Type B pancreatic cell (in vitro differentiated cells): Measurements from ENCODE around the gene OGDH. TPM values are rescaled to one million over a fixed set of nuclear protein-coding genes. Genes with fewer than 3 reads are reported as not detected.

Source experiments
- DNase-seq: peaks from one replicate; pipeline ENCODE4 v3.0.0; 2021; ENCODE audit warnings: mixed read lengths; ENCODE audit not compliant: unreplicated experiment; ENCODE audit errors: extremely low spot score
- H3K27ac Mint-ChIP-seq: 2 replicates; pipeline ENCODE4 v1.8.0; 2021; ENCODE audit warnings: mild to moderate bottlenecking, mixed read lengths
- H3K27me3 Mint-ChIP-seq: 2 replicates; pipeline ENCODE4 v1.8.0; 2021; ENCODE audit warnings: mixed read lengths
- H3K36me3 Mint-ChIP-seq: 2 replicates; pipeline ENCODE4 v1.8.0; 2021; ENCODE audit warnings: mixed read lengths
- H3K4me1 Mint-ChIP-seq: one replicate; pipeline ENCODE4 v1.8.0; 2021; ENCODE audit warnings: mixed read lengths; ENCODE audit not compliant: unreplicated experiment
- H3K4me3 Mint-ChIP-seq: 2 replicates; pipeline ENCODE4 v1.8.0; 2021; ENCODE audit warnings: mild to moderate bottlenecking, mixed read lengths
- H3K9me3 Mint-ChIP-seq: 2 replicates; pipeline ENCODE4 v1.8.0; 2021; ENCODE audit warnings: mixed read lengths
- total RNA-seq: library from RNA; stranded (reverse); gene quantifications from 2 replicates; pipeline ENCODE4 v1.2.1, GENCODE V29; 2021; ENCODE audit warnings: low replicate concordance
- TF ChIP-seq, protein P1 (sequence below): fragments of 200-600 bp; sonication (generic); conservative IDR thresholded peaks from 2 replicates; pipeline ENCODE4 v1.5.0; 2021; ENCODE audit warnings: antibody characterized with exemption, mild to moderate bottlenecking

The OGDH gene
- total RNA-seq, 1 donor from 2014 or later, result 92.8 TPM

DNA sequence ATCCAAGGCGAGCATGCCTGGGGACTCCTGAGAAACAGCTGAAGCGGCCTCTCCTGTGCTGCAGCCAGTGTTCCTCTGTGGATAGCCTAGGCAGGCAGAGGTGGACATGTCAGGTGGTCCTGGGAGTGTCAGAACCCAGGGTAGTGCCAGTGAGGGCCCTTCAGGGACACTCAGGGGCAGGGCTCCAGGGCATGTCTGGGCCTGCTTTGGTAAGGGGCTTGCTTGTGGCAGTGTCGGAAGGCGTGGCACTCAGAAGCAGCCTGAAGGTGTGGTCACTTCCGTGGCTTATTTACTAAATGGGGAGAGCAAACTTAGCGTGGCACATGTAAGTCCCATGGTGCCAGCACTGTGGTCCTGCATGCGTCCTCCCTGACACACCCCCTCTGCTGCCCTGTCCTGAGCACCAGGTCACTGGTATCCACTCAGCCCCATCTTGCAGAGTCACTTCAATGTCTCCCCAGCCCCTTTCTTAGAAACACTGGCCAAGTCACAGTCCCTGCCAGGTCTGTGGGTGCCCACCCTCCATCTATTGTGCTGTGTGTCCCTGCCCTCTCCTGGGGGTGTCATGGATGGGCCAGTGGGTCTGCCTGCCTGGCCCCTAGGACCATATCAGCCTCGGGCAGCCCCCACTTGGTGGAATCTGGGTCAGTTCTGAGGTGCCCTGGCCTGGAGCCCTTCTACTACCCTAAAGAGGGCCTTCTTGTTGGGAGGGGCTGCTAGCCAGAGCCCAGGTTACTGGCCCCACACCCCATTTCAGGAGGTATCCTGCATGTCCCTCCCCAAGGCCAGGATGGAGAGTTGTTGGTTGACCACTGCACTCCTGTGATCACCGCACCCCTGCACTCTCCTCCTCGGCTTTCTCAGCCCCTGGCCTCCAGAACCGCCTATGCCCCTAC lies 148.6 kb downstream of the OGDH start:
- Mint-ChIP-seq H3K4me1 (peaks cover 21% of the 10 kb centered on the region), H3K27ac (peak overlapping the region; percentile 53), H3K27me3 (no peaks in the 10 kb centered on the region), H3K36me3 (peaks cover 8% of the 10 kb centered on the region), H3K4me3 (no peak overlapping the region), H3K9me3 (no peaks in the 10 kb centered on the region)
- TF ChIP-seq, protein P1, sequence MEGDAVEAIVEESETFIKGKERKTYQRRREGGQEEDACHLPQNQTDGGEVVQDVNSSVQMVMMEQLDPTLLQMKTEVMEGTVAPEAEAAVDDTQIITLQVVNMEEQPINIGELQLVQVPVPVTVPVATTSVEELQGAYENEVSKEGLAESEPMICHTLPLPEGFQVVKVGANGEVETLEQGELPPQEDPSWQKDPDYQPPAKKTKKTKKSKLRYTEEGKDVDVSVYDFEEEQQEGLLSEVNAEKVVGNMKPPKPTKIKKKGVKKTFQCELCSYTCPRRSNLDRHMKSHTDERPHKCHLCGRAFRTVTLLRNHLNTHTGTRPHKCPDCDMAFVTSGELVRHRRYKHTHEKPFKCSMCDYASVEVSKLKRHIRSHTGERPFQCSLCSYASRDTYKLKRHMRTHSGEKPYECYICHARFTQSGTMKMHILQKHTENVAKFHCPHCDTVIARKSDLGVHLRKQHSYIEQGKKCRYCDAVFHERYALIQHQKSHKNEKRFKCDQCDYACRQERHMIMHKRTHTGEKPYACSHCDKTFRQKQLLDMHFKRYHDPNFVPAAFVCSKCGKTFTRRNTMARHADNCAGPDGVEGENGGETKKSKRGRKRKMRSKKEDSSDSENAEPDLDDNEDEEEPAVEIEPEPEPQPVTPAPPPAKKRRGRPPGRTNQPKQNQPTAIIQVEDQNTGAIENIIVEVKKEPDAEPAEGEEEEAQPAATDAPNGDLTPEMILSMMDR, result no peak
- no peak for DNase-seq

DNA sequence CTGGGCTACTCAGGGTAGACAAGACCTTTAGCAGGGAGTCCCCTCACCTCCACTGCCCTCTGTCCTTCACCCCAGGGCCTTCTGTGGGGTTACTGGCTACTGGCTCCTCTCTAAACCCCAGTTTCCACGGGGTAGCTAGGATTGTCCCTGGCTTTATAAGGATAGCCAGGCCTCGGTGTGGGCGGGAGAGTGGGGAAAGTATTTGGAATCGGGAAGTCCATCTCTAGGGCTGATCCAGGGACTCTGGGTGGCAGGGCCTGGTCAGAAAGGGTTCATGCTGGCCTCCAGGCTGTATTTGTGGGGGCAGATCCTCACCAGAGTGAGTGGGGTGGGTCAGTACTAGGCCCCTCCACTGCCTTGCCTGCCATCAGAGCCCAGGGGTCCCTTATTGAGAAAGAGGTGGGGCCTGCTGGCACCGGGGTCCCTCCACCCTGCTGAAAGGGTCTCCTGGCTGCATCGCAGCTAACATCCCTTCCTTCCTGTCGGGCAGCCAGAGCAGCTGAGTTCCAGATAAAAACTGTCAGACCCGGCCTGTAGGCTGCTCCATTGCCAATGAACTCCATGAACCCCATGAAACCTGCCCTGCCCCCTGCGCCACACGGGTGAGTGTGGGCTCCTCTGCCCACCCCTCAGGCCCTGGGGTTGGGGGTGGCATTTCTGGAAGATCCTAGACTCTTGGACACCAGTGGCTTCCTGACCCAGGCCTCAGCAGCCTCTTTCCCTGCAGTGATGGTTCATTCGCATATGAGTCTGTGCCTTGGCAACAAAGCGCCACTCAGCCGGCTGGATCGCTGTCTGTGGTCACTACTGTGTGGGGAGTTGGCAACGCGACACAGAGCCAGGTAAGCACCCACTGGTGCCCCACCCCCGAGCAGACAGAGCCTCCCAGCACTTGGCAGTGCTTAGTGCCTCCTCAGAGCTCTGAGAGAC lies 149.5 kb downstream of the OGDH start:
- Mint-ChIP-seq H3K9me3 (no peaks in the 10 kb centered on the region), H3K4me1 (peaks cover 13% of the 10 kb centered on the region), H3K4me3 (no peak overlapping the region), H3K27me3 (no peaks in the 10 kb centered on the region), H3K36me3 (peaks cover 11% of the 10 kb centered on the region), H3K27ac (no peak overlapping the region)
- DNase-seq, result no peak
- TF ChIP-seq, protein P1, result no peak

DNA sequence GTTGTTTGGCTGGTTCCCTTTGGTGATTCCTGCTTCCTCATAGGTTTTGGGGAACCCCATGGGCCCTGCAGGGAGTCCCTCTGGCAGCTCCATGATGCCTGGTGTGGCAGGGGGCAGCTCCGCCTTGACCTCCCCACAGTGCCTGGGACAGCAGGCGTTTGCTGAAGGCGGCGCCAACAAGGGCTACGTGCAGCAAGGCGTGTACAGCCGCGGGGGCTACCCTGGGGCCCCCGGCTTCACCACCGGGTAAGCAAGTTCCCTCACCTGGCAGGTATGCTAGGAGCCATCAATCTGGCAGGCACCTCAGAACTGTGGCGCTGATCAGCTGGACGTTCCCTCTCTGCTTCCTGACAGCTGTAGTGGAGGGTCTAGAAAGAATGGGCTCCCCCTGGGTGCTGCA lies 150.5 kb downstream of the OGDH start:
- Mint-ChIP-seq H3K27me3 (no peaks in the 10 kb centered on the region), H3K9me3 (no peaks in the 10 kb centered on the region), H3K36me3 (peaks cover 14% of the 10 kb centered on the region), H3K27ac (no peak overlapping the region), H3K4me1 (peaks cover 10% of the 10 kb centered on the region), H3K4me3 (no peak overlapping the region)
- TF ChIP-seq, protein P1, result no peak
- DNase-seq, result no peak

DNA sequence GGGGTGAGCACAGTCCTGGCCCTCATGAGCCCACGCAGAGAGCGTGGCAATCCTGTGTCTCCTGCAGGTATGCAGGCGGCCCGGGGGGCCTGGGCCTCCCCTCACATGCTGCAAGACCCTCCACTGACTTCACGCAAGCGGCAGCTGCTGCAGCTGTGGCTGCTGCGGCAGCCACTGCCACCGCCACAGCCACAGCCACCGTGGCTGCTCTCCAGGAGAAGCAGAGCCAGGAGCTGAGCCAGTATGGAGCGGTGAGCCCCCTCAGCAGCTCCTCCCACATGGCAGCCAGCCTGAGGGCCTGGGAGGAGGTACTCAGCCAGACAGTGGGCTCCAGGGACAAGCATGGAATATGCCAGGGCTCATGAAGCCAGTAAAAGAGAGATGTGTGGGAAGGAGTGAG lies 150.9 kb downstream of the OGDH start:
- peaks cover 16% of the 10 kb centered on the region for H3K36me3 Mint-ChIP-seq
- TF ChIP-seq, protein P1, result no peak
- no peaks in the 10 kb centered on the region for H3K27me3 Mint-ChIP-seq
- H3K27ac Mint-ChIP-seq, result no peak overlapping the region
- no peaks in the 10 kb centered on the region for H3K9me3 Mint-ChIP-seq
- no peak overlapping the region for H3K4me3 Mint-ChIP-seq
- peaks cover 9% of the 10 kb centered on the region for H3K4me1 Mint-ChIP-seq
- no peak for DNase-seq

DNA sequence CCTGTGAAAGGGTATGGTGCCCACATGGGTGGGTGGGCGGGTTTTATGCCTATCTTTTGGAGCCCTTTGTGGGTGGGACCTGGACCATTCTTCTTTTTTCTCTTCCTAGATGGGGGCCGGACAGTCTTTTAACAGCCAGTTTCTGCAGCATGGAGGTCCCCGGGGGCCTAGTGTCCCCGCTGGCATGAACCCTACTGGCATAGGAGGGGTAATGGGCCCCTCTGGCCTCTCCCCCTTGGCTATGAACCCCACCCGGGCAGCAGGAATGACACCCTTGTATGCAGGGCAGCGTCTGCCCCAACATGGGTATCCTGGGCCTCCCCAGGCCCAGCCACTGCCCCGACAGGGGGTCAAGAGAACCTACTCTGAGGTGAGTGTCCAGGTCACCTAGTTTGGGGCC lies 151.3 kb downstream of the OGDH start:
- Mint-ChIP-seq H3K27ac (no peak overlapping the region), H3K9me3 (no peaks in the 10 kb centered on the region), H3K27me3 (no peaks in the 10 kb centered on the region), H3K4me1 (peaks cover 5% of the 10 kb centered on the region), H3K4me3 (no peak overlapping the region), H3K36me3 (peaks cover 14% of the 10 kb centered on the region)
- TF ChIP-seq, protein P1, result no peak
- DNase-seq, result no peak

Other genes starting within 250 kb of the OGDH start
- 82.1 and 88.5 TPM in 2 replicates for gene NUDCD3, start 116.0 kb upstream of the OGDH start, total RNA-seq
- 8.8 and 11.0 TPM in 2 replicates for gene NPC1L1, start 65.3 kb upstream of the OGDH start, total RNA-seq
- gene DDX56, start 32.7 kb upstream of the OGDH start, total RNA-seq, result 86.5 and 100 TPM in 2 replicates
- 92.8 and 97.1 TPM in 2 replicates for gene TMED4, start 24.4 kb upstream of the OGDH start, total RNA-seq
- gene ZMIZ2, start 142.2 kb downstream of the OGDH start, total RNA-seq, result 112 and 122 TPM in 2 replicates
- 1,428 and 1,469 TPM in 2 replicates for gene PPIA, start 190.1 kb downstream of the OGDH start, total RNA-seq
- 116 and 239 TPM in 2 replicates for gene H2AZ2, start 241.5 kb downstream of the OGDH start, total RNA-seq